ENCODE data around the gene MS4A4A. TPM values are rescaled to one million over a fixed set of nuclear protein-coding genes. Genes with fewer than 3 reads are reported as not detected.
A peak's percentile ranks its signal among the peaks of the same experiment; 100 is the strongest.

The MS4A4A gene
- total and polyA plus RNA-seq, 2 donors (not counting 1 experiment from before 2014, with no cell fraction given) = 0.72 to 0.99 TPM

- Mint-ChIP-seq H3K4me1 (peaks cover 4% of the 10 kb centered on the region), H3K27me3 (no peaks in the 10 kb centered on the region), H3K4me3 (no peak overlapping the region), H3K9me3 (ENCODE audit: insufficient read depth) (no peaks in the 10 kb centered on the region), H3K27ac (no peak overlapping the region)
- peak; percentile 76 for DNase-seq
- H3K27ac ChIP-seq (ENCODE audit: low read length in 2 of 2) = no peak overlapping the region
- H3K4me2 ChIP-seq (replicated peaks; ENCODE audit: low read depth, low read length, poor library complexity, severe bottlenecking) = no peak overlapping the region
- TF ChIP-seq EZH2 (IDR thresholded peaks at IDR 0.05; ENCODE audit: borderline replicate concordance, insufficient read depth, low read depth, low read length, poor library complexity, severe bottlenecking) (no peak), CTCF (IDR thresholded peaks at IDR 0.05) (peak; percentile 98)
- no peaks in the 10 kb centered on the region for H3K4me1 ChIP-seq (ENCODE audit: control insufficient read depth in 2 of 2, insufficient read depth in 2 of 2, low read length in 2 of 2)
- H3K79me2 ChIP-seq (ENCODE audit: control insufficient read depth, insufficient read depth, low read length) = no peaks in the 10 kb centered on the region
- no peaks in the 10 kb centered on the region for H3K27me3 ChIP-seq (replicated peaks in 1 of 4; ENCODE audit: control extremely low read depth in 1 of 4, control insufficient read depth in 3 of 4, insufficient read depth in 4 of 4, low read length in 3 of 4)
- H3K9me3 ChIP-seq (ENCODE audit: control extremely low read depth in 1 of 3, control insufficient read depth in 2 of 3, insufficient read depth in 1 of 3, low read length in 2 of 3) = peaks cover 0 to 5% (median 0%) of the 10 kb centered on the region in 3 donors
- POLR2A ChIA-PET = no interaction called here
- H4K20me1 ChIP-seq (ENCODE audit: control insufficient read depth, insufficient read depth, low read length, poor library complexity, severe bottlenecking) = no peaks in the 10 kb centered on the region
- H3K36me3 ChIP-seq (replicated peaks in 1 of 2; ENCODE audit: control extremely low read depth in 1 of 2, control insufficient read depth in 1 of 2, extremely low read depth in 1 of 2, insufficient read depth in 2 of 2, low read length in 1 of 2) = no peaks in the 10 kb centered on the region
- intact Hi-C loops (cut with micrococcal nuclease) = loop anchor here (1.0 to 5.0 kb wide), 6 partner anchors 69 to 510 kb away; no protein-coding TSS in a partner anchor
- no CpG with 5 or more reads among the region's 4 CpGs for WGBS (ENCODE audit: insufficient coverage)
- no peak overlapping the region for H2AFZ ChIP-seq (ENCODE audit: insufficient read depth, low read depth, low read length, poor library complexity, severe bottlenecking)
- ATAC-seq (ENCODE audit: low read depth) = peak; percentile 43
- CTCF ChIA-PET = interaction anchor here (0.7 to 4.3 kb wide), 40 partner anchors 8 to 634 kb away, joined by 3 to 153 read pairs (median 5); partner anchors contain the start of gene MS4A15
- H3K9ac ChIP-seq (ENCODE audit: low read length) = no peak overlapping the region
- no peak overlapping the region for H3K4me3 ChIP-seq (ENCODE audit: control extremely low read depth in 1 of 5, extremely low read depth in 1 of 5, insufficient read depth in 1 of 5, low read depth in 2 of 5, low read length in 4 of 5)
Measured at GRCh38 chr11:60265373-60266214, 14.9 kb upstream of the MS4A4A start.

GRCh38 chr11:60274416-60274815 lies 6.0 kb upstream of the MS4A4A start:
- ChIA-PET CTCF (interaction anchor here (1.0 to 1.9 kb wide), 4 partner anchors 10 to 71 kb away, joined by 3 to 7 read pairs (median 4); no protein-coding TSS in a partner anchor), POLR2A (no interaction called here)
- intact Hi-C loops (cut with micrococcal nuclease) = no loop called here
- Histone ChIP-seq H3K79me2 (ENCODE audit: control insufficient read depth, insufficient read depth, low read length) (no peaks in the 10 kb centered on the region), H3K27me3 (replicated peaks in 1 of 4; ENCODE audit: control extremely low read depth in 1 of 4, control insufficient read depth in 3 of 4, insufficient read depth in 4 of 4, low read length in 3 of 4) (no peaks in the 10 kb centered on the region), H2AFZ (ENCODE audit: insufficient read depth, low read depth, low read length, poor library complexity, severe bottlenecking) (no peak overlapping the region), H3K9me3 (ENCODE audit: control extremely low read depth in 1 of 3, control insufficient read depth in 2 of 3, insufficient read depth in 1 of 3, low read length in 2 of 3) (peaks cover 0 to 5% (median 0%) of the 10 kb centered on the region in 3 donors), H3K4me1 (ENCODE audit: control insufficient read depth in 2 of 2, insufficient read depth in 2 of 2, low read length in 2 of 2) (no peaks in the 10 kb centered on the region), H3K36me3 (replicated peaks in 1 of 2; ENCODE audit: control extremely low read depth in 1 of 2, control insufficient read depth in 1 of 2, extremely low read depth in 1 of 2, insufficient read depth in 2 of 2, low read length in 1 of 2) (no peaks in the 10 kb centered on the region), H3K4me3 (ENCODE audit: control extremely low read depth in 1 of 5, extremely low read depth in 1 of 5, insufficient read depth in 1 of 5, low read depth in 2 of 5, low read length in 4 of 5) (no peak overlapping the region), H3K9ac (ENCODE audit: low read length) (no peak overlapping the region), H4K20me1 (ENCODE audit: control insufficient read depth, insufficient read depth, low read length, poor library complexity, severe bottlenecking) (no peaks in the 10 kb centered on the region), H3K4me2 (replicated peaks; ENCODE audit: low read depth, low read length, poor library complexity, severe bottlenecking) (no peak overlapping the region), H3K27ac (ENCODE audit: low read length in 2 of 2) (no peak overlapping the region)
- TF ChIP-seq CTCF (IDR thresholded peaks at IDR 0.05) = no peak
- TF ChIP-seq EZH2 (IDR thresholded peaks at IDR 0.05; ENCODE audit: borderline replicate concordance, insufficient read depth, low read depth, low read length, poor library complexity, severe bottlenecking) = no peak
- Mint-ChIP-seq H3K27me3 (no peaks in the 10 kb centered on the region), H3K4me1 (peaks cover 3% of the 10 kb centered on the region), H3K9me3 (ENCODE audit: insufficient read depth) (no peaks in the 10 kb centered on the region), H3K4me3 (no peak overlapping the region), H3K27ac (no peak overlapping the region)
- DNase-seq (no peak), ATAC-seq (ENCODE audit: low read depth) (no peak)
